HUES6 (cell line): ENCODE results near the gene PPP1R2C.

ENCODE experiments used
- H3K27ac ChIP-seq: 2 replicates; pipeline ENCODE4 v1.7.0; 2013; ENCODE audit warnings: low read depth, mild to moderate bottlenecking, low read length, inconsistent platforms
- H3K27me3 ChIP-seq: 2 replicates; pipeline ENCODE4 v1.6.1; 2013; ENCODE audit warnings: low read length; ENCODE audit not compliant: control insufficient read depth, insufficient read depth
- H3K36me3 ChIP-seq: 2 replicates; pipeline ENCODE4 v1.6.1; 2013; ENCODE audit warnings: low read length; ENCODE audit not compliant: control insufficient read depth, insufficient read depth
- H3K4me1 ChIP-seq: 2 replicates; pipeline ENCODE4 v1.6.1; 2013; ENCODE audit warnings: low read length; ENCODE audit not compliant: control insufficient read depth, insufficient read depth
- H3K4me3 ChIP-seq: 2 replicates; pipeline ENCODE4 v1.5.1; 2013; ENCODE audit warnings: low read depth, low read length
- H3K9ac ChIP-seq: one replicate; pipeline ENCODE4 v1.6.1; 2013; ENCODE audit warnings: mild to moderate bottlenecking, low read length
- H3K9me3 ChIP-seq: 2 replicates; pipeline ENCODE4 v1.6.1; 2013; ENCODE audit warnings: low read depth, low read length; ENCODE audit not compliant: control insufficient read depth, insufficient read depth

Gene PPP1R2C

GRCh38 chrX:42751573-42751972 lies 26.4 kb downstream of the PPP1R2C start:
- no peak overlapping the region for H3K4me3 ChIP-seq

GRCh38 chrX:42748067-42748850 lies 29.7 kb downstream of the PPP1R2C start:
- no peak overlapping the region for H3K4me3 ChIP-seq
- no peak overlapping the region for H3K27ac ChIP-seq
- no peak overlapping the region for H3K9ac ChIP-seq
- peaks cover 9% of the 10 kb centered on the region; the same call in 1 of the 2 replicates for H3K4me1 ChIP-seq
- H3K27me3 ChIP-seq: no peaks in the 10 kb centered on the region; the same call in 1 of the 2 replicates
- no peaks in the 10 kb centered on the region for H3K9me3 ChIP-seq
- H3K36me3 ChIP-seq: no peaks in the 10 kb centered on the region

More at GRCh38 chrX:42751573-42751972, 26.4 kb downstream of the PPP1R2C start:
- H3K9me3 ChIP-seq: no peaks in the 10 kb centered on the region
- H3K4me1 ChIP-seq: peaks cover 9% of the 10 kb centered on the region; the same call in 1 of the 2 replicates
- H3K9ac ChIP-seq: no peak overlapping the region
- H3K27ac ChIP-seq: no peak overlapping the region
- no peaks in the 10 kb centered on the region for H3K36me3 ChIP-seq
- H3K27me3 ChIP-seq: no peaks in the 10 kb centered on the region; the same call in 1 of the 2 replicates

- Histone ChIP-seq H3K27me3 (no peaks in the 10 kb centered on the region; the same call in 1 of the 2 replicates), H3K4me3 (no peak overlapping the region), H3K36me3 (no peaks in the 10 kb centered on the region), H3K4me1 (0 out of 2 replicates have a peak, but pooled peaks cover 5% of the 10 kb centered on the region), H3K27ac (no peak overlapping the region), H3K9me3 (no peaks in the 10 kb centered on the region), H3K9ac (no peak overlapping the region)
Observed at GRCh38 chrX:42746606-42747005, 31.4 kb downstream of the PPP1R2C start.

GRCh38 chrX:42740456-42740855 lies 37.5 kb downstream of the PPP1R2C start:
- H3K4me3 ChIP-seq: no peak overlapping the region
- H3K9ac ChIP-seq: no peak overlapping the region
- H3K27ac ChIP-seq: no peak overlapping the region
- H3K4me1 ChIP-seq: no peaks in the 10 kb centered on the region
- no peaks in the 10 kb centered on the region for H3K9me3 ChIP-seq
- no peaks in the 10 kb centered on the region for H3K36me3 ChIP-seq
- H3K27me3 ChIP-seq: peaks cover 4% of the 10 kb centered on the region; the same call in 1 of the 2 replicates

- no peak overlapping the region for H3K27ac ChIP-seq
- no peak overlapping the region for H3K9ac ChIP-seq
- H3K36me3 ChIP-seq: no peaks in the 10 kb centered on the region
- peaks cover 4% of the 10 kb centered on the region; the same call in 1 of the 2 replicates for H3K27me3 ChIP-seq
- no peaks in the 10 kb centered on the region for H3K9me3 ChIP-seq
- H3K4me1 ChIP-seq: no peaks in the 10 kb centered on the region
- no peak overlapping the region for H3K4me3 ChIP-seq
Observed at GRCh38 chrX:42739741-42740140, 38.2 kb downstream of the PPP1R2C start.

- Histone ChIP-seq H3K36me3 (no peaks in the 10 kb centered on the region), H3K4me3 (no peak overlapping the region), H3K9me3 (no peaks in the 10 kb centered on the region), H3K9ac (no peak overlapping the region), H3K4me1 (no peaks in the 10 kb centered on the region), H3K27me3 (peaks cover 4% of the 10 kb centered on the region; the same call in 1 of the 2 replicates), H3K27ac (no peak overlapping the region)
Observed at GRCh38 chrX:42739258-42739657, 38.7 kb downstream of the PPP1R2C start.

- Histone ChIP-seq H3K4me1 (no peaks in the 10 kb centered on the region), H3K27ac (no peak overlapping the region)
Observed at GRCh38 chrX:42738552-42738951, 39.4 kb downstream of the PPP1R2C start.

GRCh38 chrX:42735250-42735649 lies 42.7 kb downstream of the PPP1R2C start:
- no peaks in the 10 kb centered on the region for H3K4me1 ChIP-seq
- no peak overlapping the region for H3K4me3 ChIP-seq
- no peak overlapping the region for H3K27ac ChIP-seq
- no peak overlapping the region for H3K9ac ChIP-seq
- peaks cover 4% of the 10 kb centered on the region; the same call in 1 of the 2 replicates for H3K27me3 ChIP-seq
- no peaks in the 10 kb centered on the region for H3K9me3 ChIP-seq
- H3K36me3 ChIP-seq: no peaks in the 10 kb centered on the region

More at GRCh38 chrX:42738552-42738951, 39.4 kb downstream of the PPP1R2C start:
- no peak overlapping the region for H3K9ac ChIP-seq
- no peak overlapping the region for H3K4me3 ChIP-seq
- no peaks in the 10 kb centered on the region for H3K9me3 ChIP-seq
- peaks cover 4% of the 10 kb centered on the region; the same call in 1 of the 2 replicates for H3K27me3 ChIP-seq
- H3K36me3 ChIP-seq: no peaks in the 10 kb centered on the region

GRCh38 chrX:42732506-42732905 lies 45.5 kb downstream of the PPP1R2C start:
- Histone ChIP-seq H3K4me3 (no peak overlapping the region), H3K9ac (no peak overlapping the region), H3K27ac (no peak overlapping the region), H3K9me3 (peaks cover 2% of the 10 kb centered on the region; the same call in 1 of the 2 replicates), H3K4me1 (no peaks in the 10 kb centered on the region), H3K36me3 (no peaks in the 10 kb centered on the region), H3K27me3 (no peaks in the 10 kb centered on the region; the same call in 1 of the 2 replicates)
